NCI-H69 (cell line): Measurements from ENCODE around the gene TRNAU1AP.

ENCODE experiments used
- DNase-seq: peaks from one replicate; lab custom pipeline; 2025; lab: John Stamatoyannopoulos, UW

TRNAU1AP gene

GRCh38 chr1:28613175-28613574 is 60.3 kb downstream of the TRNAU1AP start:
- DNase-seq: no peak
